Calu3 (cell line): ENCODE measurements around the gene SV2A. TPM values are rescaled to one million over a fixed set of nuclear protein-coding genes. Genes with fewer than 3 reads are reported as not detected.
"Not testable (repeated sequence)": the region's sequence is repeated elsewhere in the genome, so short reads cannot be mapped to it uniquely, and the experiment has no call there.

Experiments used
- BruUV-seq: library from RNA; stranded (reverse); fragments of 400-500 nt; replicated peaks from 2 replicates; lab custom pipeline; 2021; lab: Mats Ljungman, UMichigan
- CTCF ChIA-PET: fragments of 300-600 bp; sonication (Branson Sonifier 250); formaldehyde crosslinking; loops from one replicate; lab custom pipeline; 2022; ENCODE audit warnings: antibody characterized with exemption; lab: Charles Lee
- DNase-seq: peaks from one replicate; pipeline ENCODE4 v3.0.0; 2022
- H3K27ac Mint-ChIP-seq: one replicate; pipeline ENCODE4 v1.8.0; 2022; ENCODE audit warnings: mixed read lengths; ENCODE audit not compliant: unreplicated experiment
- H3K27me3 Mint-ChIP-seq: one replicate; pipeline ENCODE4 v1.8.0; 2022; ENCODE audit warnings: mixed read lengths; ENCODE audit not compliant: unreplicated experiment
- H3K36me3 Mint-ChIP-seq: one replicate; pipeline ENCODE4 v1.8.0; 2022; ENCODE audit warnings: mild to moderate bottlenecking, moderate library complexity, mixed read lengths; ENCODE audit not compliant: insufficient read depth, unreplicated experiment
- H3K4me1 Mint-ChIP-seq: one replicate; pipeline ENCODE4 v1.8.0; 2022; ENCODE audit warnings: mild to moderate bottlenecking, low read depth, mixed read lengths; ENCODE audit not compliant: unreplicated experiment
- H3K4me3 Mint-ChIP-seq: one replicate; pipeline ENCODE4 v1.8.0; 2022; ENCODE audit warnings: mild to moderate bottlenecking, low read depth, moderate library complexity, mixed read lengths; ENCODE audit not compliant: unreplicated experiment
- H3K9me3 Mint-ChIP-seq: one replicate; pipeline ENCODE4 v1.8.0; 2022; ENCODE audit warnings: low read depth, mixed read lengths; ENCODE audit not compliant: unreplicated experiment
- CTCF ChIP-seq: fragments of 200-600 bp; IDR thresholded peaks from one replicate; pipeline ENCODE4 v1.8.0; 2022; ENCODE audit warnings: antibody characterized with exemption; ENCODE audit not compliant: unreplicated experiment
- intact Hi-C: fragments of 100-400 bp; cut with micrococcal nuclease; formaldehyde crosslinking; loops from one replicate; pipeline ENCODE4 v1.10.0; 2022; ENCODE audit not compliant: unreplicated experiment
- total RNA-seq: library from RNA; stranded (reverse); gene quantifications from 2 replicates; pipeline ENCODE4 v1.2.3, GENCODE V29; 2022

SV2A gene
- total RNA-seq, 1 experiment from 2014 or later, result 0.12 TPM

DNA sequence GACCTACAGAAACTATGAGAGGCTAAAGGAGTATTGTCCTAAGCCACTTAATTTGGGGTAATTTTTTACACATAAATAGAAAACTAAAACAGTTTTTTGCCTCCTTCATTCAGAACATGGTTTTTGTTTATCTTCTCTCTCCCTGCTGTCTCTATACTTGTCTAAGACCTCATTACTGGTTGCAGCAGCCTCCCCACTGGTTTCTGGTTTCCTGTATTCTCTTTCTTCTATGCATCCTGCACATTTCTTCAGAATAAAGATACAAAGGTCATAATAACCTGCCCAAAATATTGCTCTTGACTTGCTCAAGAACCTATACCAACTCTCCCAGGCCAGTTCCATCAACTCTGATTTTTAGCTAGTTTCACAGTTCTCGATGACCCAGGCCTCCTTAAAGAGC, 38.1 kb downstream of the SV2A start:
- CTCF ChIA-PET, result no interaction called here
- Mint-ChIP-seq H3K27ac (no peak overlapping the region), H3K9me3 (no peaks in the 10 kb centered on the region), H3K4me3 (no peak overlapping the region), H3K27me3 (no peaks in the 10 kb centered on the region), H3K4me1 (no peaks in the 10 kb centered on the region), H3K36me3 (no peaks in the 10 kb centered on the region)
- BruUV-seq, result no TSS peak
- intact Hi-C loops, result no loop called here
- DNase-seq, result no peak
- TF ChIP-seq CTCF, result no peak

- no peak for TF ChIP-seq CTCF
- CTCF ChIA-PET, result no interaction called here
- DNase-seq, result no peak
- no peak overlapping the region for H3K4me3 Mint-ChIP-seq
- no peak overlapping the region for H3K27ac Mint-ChIP-seq
- no TSS peak for BruUV-seq
- H3K4me1 Mint-ChIP-seq, result no peaks in the 10 kb centered on the region
- H3K27me3 Mint-ChIP-seq, result no peaks in the 10 kb centered on the region
- H3K9me3 Mint-ChIP-seq, result no peaks in the 10 kb centered on the region
- intact Hi-C loops, result no loop called here
- H3K36me3 Mint-ChIP-seq, result no peaks in the 10 kb centered on the region
Measured at GRCh38 chr1:149877211-149877946, 40.3 kb downstream of the SV2A start.

GRCh38 chr1:149873060-149873459, 44.6 kb downstream of the SV2A start:
- CTCF ChIA-PET, H3K4me3 Mint-ChIP-seq, H3K27ac Mint-ChIP-seq, H3K9me3 Mint-ChIP-seq, BruUV-seq, H3K27me3 Mint-ChIP-seq, H3K4me1 Mint-ChIP-seq, H3K36me3 Mint-ChIP-seq, intact Hi-C loops, DNase-seq: not testable (repeated sequence)

DNA sequence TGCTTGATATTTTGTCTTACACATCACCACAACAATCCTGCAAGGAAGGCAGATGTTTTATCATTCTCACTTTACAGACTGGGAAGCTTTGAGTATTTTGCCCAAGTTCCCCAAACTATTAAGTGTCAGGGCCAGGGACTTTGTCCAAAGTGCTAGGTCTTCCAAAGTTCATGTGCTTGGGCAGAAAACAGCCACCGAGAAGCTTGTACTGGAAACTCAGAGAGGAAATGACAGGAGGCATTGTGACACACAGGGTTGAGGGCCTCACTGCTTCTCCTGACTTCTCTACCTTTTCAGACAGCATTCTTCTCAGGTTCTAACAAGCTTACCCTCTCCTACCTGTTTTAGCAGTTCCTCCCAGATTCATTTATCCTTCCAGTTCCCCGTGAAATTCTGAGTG, 50.8 kb downstream of the SV2A start:
- H3K4me3 Mint-ChIP-seq, H3K27me3 Mint-ChIP-seq, DNase-seq, CTCF ChIA-PET, H3K36me3 Mint-ChIP-seq, BruUV-seq, H3K4me1 Mint-ChIP-seq, H3K9me3 Mint-ChIP-seq, intact Hi-C loops, H3K27ac Mint-ChIP-seq: not testable (repeated sequence)

GRCh38 chr1:149861497-149862054, 56.1 kb downstream of the SV2A start:
- H3K27me3 Mint-ChIP-seq, H3K4me1 Mint-ChIP-seq, CTCF ChIA-PET, H3K27ac Mint-ChIP-seq, BruUV-seq, intact Hi-C loops, DNase-seq, H3K36me3 Mint-ChIP-seq, H3K4me3 Mint-ChIP-seq, H3K9me3 Mint-ChIP-seq: not testable (repeated sequence)

GRCh38 chr1:149860684-149861496, 56.8 kb downstream of the SV2A start:
- H3K27ac Mint-ChIP-seq, CTCF ChIA-PET, H3K9me3 Mint-ChIP-seq, H3K4me1 Mint-ChIP-seq, BruUV-seq, H3K4me3 Mint-ChIP-seq, H3K36me3 Mint-ChIP-seq, DNase-seq, H3K27me3 Mint-ChIP-seq, intact Hi-C loops: not testable (repeated sequence)

DNA sequence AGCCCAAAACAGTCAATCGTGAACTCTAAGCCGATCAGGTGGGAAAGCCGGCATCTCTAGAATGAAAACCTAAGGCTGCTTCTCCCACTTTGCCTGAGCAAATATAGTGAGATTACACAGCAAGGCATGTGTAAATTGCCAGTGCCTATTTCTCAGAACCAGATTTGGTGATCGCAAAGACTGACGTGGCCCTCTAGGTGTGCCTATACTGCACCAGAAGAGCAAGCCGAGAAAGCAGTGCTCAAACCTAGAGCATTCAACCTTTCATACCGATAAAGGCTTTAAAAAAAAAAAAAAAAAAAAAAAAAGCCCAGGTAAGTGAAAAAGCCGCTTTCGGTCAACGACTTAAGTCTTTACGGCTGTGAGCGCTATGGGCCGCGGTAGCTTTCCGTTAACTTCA, 57.4 kb downstream of the SV2A start:
- H3K4me1 Mint-ChIP-seq, BruUV-seq, CTCF ChIA-PET: not testable (repeated sequence)

More for the DNA sequence above, 57.4 kb downstream of the SV2A start:
- H3K4me3 Mint-ChIP-seq, H3K27me3 Mint-ChIP-seq, H3K36me3 Mint-ChIP-seq, H3K27ac Mint-ChIP-seq, intact Hi-C loops, H3K9me3 Mint-ChIP-seq, DNase-seq: not testable (repeated sequence)
